GM18519 (cell line): ENCODE measurements around the gene SLC17A7.

ENCODE experiments used
- ATAC-seq: cut with Tn5 transposase; IDR thresholded peaks from one replicate; pipeline ENCODE4 v1.9.1; 2021; ENCODE audit warnings: mild to moderate bottlenecking, moderate library complexity; ENCODE audit not compliant: unreplicated experiment, low FRiP score

Gene SLC17A7

DNA sequence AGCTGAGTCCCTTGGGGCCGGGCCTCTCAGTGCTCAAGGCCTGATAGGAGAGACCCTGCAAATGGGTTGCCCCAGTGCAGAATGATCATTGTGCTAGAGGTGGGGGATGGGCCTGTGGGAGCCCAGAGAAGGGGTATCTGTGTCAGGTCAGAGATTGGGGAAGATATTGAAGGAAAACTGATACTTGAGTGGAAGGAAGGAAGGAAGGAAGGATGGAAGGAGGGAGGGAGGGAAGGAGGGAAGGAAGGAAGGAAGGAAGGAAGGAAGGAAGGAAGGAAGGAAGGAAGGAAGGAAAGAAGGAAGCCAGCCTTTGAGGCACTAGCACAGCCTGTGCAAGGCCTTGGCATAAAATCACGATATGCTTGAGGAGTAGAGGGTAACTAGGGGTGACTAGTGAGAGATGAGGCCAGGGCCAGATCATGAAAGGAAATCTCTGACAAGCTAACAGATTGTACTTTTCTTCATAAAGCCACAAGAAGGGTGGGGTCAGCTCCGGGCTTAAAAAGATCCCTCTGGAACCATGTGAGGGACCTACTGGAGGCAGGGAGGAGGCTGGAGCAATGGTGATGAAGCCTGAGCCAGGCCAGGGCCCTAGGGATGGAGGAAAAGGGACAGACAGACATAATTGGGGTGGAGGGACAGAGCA lies 29.5 kb downstream of the SLC17A7 start:
- ATAC-seq = no peak

- no peak for ATAC-seq
Measured at GRCh38 chr19:49409441-49410029, 31.8 kb downstream of the SLC17A7 start.

- ATAC-seq = no peak
Measured at GRCh38 chr19:49408816-49409440, 32.4 kb downstream of the SLC17A7 start.

GRCh38 chr19:49407482-49408015 lies 33.8 kb downstream of the SLC17A7 start:
- ATAC-seq = no peak

DNA sequence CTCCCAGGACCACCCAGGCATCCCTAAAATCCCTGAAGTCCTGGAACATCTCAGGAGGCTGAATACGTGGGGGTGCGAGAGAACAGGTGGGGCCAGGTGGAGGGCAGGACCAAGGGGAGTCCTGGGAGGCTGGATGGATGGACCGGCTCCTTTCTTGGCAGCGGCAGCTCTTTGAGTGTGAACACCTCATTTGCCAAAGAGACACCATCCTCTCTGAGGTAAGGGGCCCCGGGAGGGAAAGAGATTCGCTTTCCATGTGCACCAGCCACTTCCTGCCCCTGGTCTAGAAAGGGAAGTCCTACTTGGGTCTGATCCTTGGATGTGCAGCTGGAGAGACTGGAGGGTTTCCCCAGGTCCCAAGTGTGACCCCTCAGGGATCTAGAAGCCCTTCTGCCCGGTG lies 34.2 kb downstream of the SLC17A7 start:
- ATAC-seq = no peak

DNA sequence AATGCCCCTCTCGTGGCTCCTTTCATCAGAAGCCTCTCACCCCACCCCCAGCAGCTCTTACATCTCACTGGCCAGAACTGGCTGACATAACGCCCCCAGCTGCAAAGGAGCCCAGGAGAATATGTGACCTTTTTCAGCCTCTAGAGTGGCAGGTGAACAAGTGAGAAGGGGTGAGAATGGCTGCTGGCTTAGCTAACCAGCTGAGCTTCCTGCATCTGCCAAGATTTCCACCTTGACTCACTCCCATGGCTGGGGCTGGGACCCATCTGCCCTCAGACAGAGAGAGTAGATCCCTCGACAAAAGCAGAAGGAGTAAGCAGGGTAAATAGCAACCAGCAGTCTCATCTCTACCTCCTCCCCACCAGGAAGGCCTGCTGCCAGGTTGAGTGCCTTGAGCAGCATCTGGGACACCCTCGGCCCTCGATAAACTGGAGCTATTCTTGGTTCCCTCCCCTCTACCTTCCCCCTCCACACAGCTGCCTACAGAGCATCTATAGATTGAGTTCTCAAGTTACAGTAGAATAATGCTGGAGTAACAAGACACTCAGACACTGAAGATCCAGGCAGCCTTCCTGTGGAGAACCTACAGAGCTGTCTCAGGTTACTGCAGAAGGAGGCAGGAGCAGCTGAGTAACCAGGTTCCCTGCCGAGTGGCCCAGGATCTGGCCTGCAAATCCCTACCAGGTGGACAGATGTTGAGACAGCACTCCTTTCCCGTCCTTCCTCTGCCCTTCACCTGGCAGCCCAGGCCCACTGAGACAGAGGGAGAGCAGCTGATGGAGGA lies 37.7 kb downstream of the SLC17A7 start:
- ATAC-seq = no peak

DNA sequence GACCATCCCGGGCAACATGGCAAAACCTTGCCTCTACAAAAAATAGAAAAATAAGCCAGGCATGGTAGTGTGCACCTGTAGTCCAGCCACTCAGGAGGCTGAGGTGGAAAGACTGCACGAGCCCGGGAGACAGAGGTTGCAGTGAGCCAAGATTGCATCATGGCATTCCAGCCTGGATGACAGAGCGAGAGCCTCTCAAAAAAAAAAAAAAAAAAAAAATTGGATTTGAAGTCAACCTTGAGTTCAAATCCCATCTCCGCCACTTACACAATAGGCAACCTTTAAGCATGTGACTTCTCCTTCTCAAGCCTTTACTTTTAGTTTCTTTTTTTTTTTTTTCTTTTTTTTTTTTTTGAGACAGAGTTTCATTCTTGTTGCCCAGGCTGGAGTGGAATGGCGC lies 41.3 kb downstream of the SLC17A7 start:
- no peak for ATAC-seq

DNA sequence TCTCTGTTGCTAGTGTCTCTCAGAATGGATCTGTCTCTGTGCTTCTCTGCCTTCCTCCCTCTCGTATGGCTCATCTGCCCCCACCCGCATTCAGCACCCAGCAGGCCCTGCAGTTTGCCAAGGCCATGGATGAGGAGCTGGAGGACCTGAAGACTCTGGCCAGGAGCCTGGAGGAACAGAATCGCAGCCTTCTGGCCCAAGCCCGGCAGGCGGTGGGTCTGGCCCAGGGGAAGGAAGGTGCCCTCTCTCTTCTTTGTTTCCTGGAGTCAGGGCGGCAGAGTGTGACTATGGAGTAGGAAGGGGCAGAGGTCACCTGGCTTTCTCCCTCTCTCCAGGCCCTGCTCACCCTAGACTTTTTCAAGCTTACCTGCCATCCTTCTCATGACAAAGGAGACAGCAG lies 42.4 kb downstream of the SLC17A7 start:
- ATAC-seq = no peak

GRCh38 chr19:49398001-49398615 lies 43.2 kb downstream of the SLC17A7 start:
- ATAC-seq = no peak

DNA sequence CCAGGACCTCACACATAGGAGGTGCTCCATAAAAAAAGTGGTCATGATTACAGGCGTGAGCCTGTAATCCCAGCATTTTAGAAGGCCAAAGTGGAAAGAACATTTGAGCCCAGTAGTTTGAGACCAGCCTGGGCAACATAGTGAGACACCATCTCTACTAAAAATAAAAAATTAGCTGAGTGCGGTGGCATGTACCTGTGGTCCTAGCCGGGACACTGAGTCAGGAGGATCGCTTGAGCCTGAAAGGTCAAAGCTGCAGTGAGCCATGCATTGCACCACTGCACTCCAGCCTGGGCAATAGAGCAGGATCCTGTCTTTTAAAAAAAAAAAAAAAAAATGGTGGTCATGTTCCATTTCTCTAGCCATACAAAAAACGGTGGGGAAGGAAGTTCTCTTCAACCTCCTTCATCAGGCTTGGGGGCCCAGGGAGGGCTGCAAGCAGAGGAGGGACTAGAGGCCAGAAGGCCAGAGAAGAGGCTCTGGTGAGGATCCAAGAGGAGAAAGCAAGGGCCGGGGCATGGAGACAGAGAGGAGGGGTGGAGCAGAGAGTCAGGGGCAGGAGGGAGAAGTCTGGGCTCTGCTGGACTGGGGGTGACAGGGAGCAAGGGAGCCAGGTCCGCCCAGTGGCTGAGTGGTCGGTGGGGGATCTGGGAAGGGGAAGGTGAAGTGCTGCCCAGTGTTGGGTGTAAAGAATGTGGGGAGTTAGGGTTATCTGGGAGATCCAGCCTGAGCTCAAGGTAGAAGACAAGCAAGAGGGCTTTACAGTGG lies 44.4 kb downstream of the SLC17A7 start:
- no peak for ATAC-seq

- no peak for ATAC-seq
Measured at GRCh38 chr19:49395581-49396407, 45.5 kb downstream of the SLC17A7 start.

GRCh38 chr19:49393881-49394280 lies 47.4 kb downstream of the SLC17A7 start:
- ATAC-seq = no peak

DNA sequence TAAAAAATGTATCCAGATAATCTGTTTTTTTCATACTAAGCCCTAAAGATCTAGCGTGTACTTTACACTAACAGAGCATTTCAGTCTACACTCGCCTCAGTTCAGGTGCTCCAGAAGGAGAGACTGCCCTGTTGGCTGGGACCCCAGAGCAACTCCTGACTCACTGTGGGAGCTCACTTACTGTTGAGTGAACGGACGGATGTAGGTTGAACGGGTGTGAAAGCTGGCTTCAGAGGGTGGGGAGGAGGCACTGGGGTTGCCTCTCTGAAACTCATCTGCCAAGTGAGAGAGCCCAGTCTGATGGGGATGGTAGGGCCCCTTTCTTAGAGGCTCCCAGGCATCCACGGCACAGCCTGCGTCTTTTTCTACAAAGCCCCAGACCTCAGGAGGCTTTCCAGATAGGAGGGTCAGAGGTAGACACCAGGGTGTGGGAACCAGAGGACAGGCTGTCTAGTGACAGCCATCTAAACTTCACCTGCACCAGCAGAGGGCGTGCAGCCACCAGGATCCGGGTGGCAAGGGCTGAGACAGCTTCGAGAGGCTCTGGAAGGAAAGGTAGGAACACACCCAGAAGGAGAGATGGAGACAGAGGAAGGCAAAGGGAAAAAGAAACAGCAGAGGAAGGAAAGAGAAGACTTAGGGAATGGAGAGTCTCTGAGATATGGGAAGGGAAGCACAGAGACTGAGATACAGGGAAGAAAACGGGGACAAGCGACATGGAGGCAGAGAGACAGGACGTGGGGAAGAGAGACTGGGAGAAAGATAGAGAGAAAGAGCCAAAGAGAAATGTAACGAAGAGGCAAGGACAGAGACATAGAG lies 49.5 kb downstream of the SLC17A7 start:
- ATAC-seq = no peak

GRCh38 chr19:49390929-49391359 lies 50.4 kb downstream of the SLC17A7 start:
- ATAC-seq = no peak

- ATAC-seq = no peak
Measured at GRCh38 chr19:49390131-49390928, 51.0 kb downstream of the SLC17A7 start.

DNA sequence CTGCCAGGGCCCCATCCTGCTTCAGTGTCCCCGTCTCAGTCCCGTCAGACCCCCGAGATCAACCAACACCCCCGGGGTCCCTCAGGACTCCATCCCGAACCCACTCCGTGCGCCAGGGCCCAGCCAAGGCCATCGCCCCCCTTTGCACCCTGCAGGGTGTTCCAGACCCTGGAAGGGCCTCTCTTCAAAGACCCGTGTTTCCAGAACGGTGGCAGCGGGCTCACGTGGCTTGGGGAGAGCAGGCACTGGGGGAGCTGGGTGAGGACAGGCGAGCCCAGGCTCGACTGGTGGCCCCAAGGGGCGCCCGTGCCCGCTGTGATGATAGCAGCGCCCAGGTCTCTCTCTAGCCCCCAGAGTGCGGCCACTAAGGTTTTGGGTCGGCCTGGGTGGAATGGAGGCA lies 51.9 kb downstream of the SLC17A7 start:
- no peak for ATAC-seq

GRCh38 chr19:49387936-49388372 lies 53.4 kb downstream of the SLC17A7 start, which contains the start of gene KASH5:
TSS of gene KASH5 (plus strand) at chr19:49388249. CDS start at chr19:49390884, 2,635 bp downstream.
- ATAC-seq = no peak
